C4-2B (cell line): ENCODE data around the gene ANKRD31.

Experiments
- H3K27ac ChIP-seq: fragments of 450-650 bp; 2 replicates; pipeline ENCODE4 v1.5.1; 2017
- ZFX ChIP-seq: fragments of 450-650 bp; IDR thresholded peaks from 2 replicates; pipeline ENCODE4 v1.6.1; 2017
- TF ChIP-seq, protein P1 (sequence below): fragments of 450-650 bp; conservative IDR thresholded peaks from 2 replicates; pipeline ENCODE4 v1.5.1; 2017; ENCODE audit warnings: mild to moderate bottlenecking

Gene ANKRD31

DNA sequence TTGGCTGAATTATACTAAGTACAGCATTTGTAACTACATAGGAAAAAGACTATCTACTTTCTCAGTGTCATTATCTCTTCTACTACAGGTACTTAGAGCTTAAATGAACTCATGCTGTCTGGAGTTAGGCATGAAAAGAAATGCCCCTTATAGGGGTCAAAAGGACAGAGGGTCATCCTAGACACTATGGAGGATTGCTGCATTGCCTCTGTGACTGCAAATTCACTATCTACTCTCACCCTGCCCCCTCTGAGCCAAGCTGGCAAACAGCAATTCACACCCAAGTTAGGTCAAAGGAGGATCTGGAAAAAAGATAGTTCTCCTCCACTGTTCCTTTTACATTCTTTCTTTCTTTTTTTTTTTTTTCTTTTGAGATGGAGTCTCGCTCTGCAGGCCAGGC is 36.7 kb downstream of the ANKRD31 start:
- no peak overlapping the region for H3K27ac ChIP-seq
- no peak for TF ChIP-seq ZFX
- TF ChIP-seq, protein P1, sequence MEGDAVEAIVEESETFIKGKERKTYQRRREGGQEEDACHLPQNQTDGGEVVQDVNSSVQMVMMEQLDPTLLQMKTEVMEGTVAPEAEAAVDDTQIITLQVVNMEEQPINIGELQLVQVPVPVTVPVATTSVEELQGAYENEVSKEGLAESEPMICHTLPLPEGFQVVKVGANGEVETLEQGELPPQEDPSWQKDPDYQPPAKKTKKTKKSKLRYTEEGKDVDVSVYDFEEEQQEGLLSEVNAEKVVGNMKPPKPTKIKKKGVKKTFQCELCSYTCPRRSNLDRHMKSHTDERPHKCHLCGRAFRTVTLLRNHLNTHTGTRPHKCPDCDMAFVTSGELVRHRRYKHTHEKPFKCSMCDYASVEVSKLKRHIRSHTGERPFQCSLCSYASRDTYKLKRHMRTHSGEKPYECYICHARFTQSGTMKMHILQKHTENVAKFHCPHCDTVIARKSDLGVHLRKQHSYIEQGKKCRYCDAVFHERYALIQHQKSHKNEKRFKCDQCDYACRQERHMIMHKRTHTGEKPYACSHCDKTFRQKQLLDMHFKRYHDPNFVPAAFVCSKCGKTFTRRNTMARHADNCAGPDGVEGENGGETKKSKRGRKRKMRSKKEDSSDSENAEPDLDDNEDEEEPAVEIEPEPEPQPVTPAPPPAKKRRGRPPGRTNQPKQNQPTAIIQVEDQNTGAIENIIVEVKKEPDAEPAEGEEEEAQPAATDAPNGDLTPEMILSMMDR, result no peak

GRCh38 chr5:75199071-75199470 is 37.6 kb downstream of the ANKRD31 start:
- TF ChIP-seq, protein P1, result no peak
- TF ChIP-seq ZFX, result no peak
- no peak overlapping the region for H3K27ac ChIP-seq

GRCh38 chr5:75197745-75198144 is 38.9 kb downstream of the ANKRD31 start:
- TF ChIP-seq ZFX, result no peak
- TF ChIP-seq, protein P1, result no peak

DNA sequence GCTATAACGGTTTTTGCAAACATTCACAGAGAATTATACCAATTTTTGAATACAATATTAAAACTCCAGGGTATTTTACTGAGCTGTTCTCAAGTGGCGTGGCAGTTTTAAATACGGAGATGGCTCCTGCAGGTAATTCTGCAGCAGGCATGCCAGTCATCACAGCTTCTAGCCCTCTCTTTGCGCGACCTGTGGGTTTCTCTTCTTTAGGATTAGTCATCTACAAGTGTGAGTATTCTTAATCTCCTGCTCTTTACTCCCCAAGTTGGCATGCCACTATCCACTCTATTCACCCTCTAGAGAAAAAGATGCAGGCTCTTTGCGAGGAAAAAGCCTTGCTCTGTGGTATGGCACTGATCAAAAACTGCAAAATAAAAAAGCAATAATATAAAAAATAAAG is 43.9 kb downstream of the ANKRD31 start:
- no peak overlapping the region for H3K27ac ChIP-seq
- no peak for TF ChIP-seq ZFX
- TF ChIP-seq, protein P1, result no peak

More at GRCh38 chr5:75197745-75198144, 38.9 kb downstream of the ANKRD31 start:
- no peak overlapping the region for H3K27ac ChIP-seq

DNA sequence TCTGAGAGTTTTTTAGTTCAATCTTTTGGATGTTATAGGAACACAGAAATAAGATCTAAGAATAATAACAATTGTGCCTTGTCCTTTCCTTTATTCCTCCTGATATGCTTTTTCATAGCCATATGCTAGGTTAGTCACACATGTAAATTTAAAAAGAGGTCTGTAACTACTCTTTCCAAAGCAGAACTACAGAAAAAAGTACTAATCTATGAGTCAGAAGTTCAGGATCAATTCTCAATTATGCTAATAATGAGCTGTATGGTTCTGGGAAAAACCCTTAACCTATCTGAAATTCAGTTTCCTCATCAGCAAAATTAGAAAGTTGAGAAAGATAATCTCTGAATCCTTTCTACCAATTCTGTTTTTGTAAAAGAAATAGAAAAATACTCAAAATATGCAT is 44.4 kb downstream of the ANKRD31 start:
- TF ChIP-seq ZFX, result no peak
- TF ChIP-seq, protein P1, result no peak

DNA sequence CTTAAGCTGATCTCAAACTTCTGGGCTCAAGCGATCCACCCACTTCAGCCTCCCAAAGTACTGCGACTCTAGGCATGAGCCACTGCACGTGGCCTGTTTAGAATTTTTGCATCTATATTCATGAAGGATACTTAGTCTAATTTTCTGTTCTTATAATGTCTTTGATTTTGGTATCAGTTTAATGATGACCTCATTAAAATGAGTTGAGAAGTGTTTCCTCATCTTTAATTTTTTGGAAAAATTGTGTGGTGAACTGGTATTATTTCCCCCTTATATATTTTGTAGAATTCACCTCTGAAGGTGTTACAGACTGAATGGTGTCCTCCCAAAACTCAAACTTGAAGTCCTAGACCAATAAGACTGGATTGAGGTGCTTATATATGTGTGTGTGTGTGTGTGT is 46.5 kb downstream of the ANKRD31 start:
- TF ChIP-seq, protein P1, result no peak
- TF ChIP-seq ZFX, result no peak
- no peak overlapping the region for H3K27ac ChIP-seq

More for the DNA sequence above, 44.4 kb downstream of the ANKRD31 start:
- H3K27ac ChIP-seq, result no peak overlapping the region

GRCh38 chr5:75189353-75189752 is 47.3 kb downstream of the ANKRD31 start:
- no peak overlapping the region for H3K27ac ChIP-seq
- TF ChIP-seq, protein P1, result no peak
- TF ChIP-seq ZFX, result no peak
